HS-5 (cell line): ENCODE results near the gene TTYH2.

Source experiments
- DNase-seq: peaks from one replicate; pipeline ENCODE4 v3.0.0-alpha.2; 2012; ENCODE audit warnings: low read depth

TTYH2 gene

GRCh38 chr17:74215342-74215727 is 2.0 kb downstream of the TTYH2 start:
- DNase-seq: no peak

DNA sequence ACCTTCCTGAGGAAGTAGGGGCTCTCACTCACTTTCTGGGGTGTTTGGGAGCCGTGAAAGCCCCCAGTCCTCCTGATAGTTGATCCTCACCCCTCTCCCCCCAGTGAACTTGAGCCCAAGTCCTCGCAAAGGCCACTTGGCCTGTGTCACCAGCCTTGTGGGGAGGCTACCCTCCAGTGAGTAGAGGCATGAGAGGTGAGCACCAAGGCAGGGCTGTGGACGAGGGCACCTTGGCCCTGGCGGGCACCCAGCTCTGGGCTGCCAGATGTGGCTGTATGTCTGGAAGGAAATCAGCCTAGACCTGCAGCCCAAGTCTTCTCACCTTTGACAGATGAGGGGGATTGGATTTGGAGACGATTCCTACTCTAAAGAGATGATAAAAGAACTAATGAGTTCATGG is 3.1 kb downstream of the TTYH2 start:
- DNase-seq: no peak

DNA sequence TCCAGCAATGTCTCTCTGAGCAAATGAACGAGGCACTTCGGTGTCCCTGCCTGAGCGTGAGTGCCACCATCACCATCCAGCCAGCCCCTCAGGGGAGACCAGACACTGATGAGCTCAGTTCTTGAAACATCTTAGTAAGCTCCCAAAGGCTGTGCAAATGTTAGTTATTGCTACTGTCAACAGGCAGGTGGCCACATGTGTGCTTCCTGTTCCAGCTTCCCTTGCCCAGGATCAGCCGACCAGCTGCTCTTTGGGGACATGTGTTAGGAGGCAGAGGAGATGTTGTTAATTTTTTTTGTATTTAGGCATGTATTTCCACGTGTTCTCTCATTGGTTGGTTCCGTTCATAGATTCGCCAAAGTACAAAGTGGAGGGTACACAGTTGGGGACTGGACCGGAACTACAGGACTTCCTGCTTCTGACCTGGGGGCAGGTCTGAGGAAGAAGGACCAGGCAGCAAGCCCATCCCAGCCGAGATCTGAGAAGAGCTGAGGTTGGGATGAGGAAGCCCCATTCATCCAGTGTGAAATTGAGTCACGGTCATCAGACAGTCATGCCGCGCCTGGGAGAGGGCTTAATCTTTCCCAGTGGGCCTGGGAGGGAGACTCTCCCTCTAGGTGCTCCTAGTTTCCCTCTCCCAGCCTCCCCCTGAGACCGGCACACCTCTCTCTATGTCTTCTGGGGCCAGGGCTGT is 3.8 kb downstream of the TTYH2 start:
- DNase-seq: no peak

- DNase-seq: no peak
Observed at GRCh38 chr17:74217888-74218287, 4.5 kb downstream of the TTYH2 start.

DNA sequence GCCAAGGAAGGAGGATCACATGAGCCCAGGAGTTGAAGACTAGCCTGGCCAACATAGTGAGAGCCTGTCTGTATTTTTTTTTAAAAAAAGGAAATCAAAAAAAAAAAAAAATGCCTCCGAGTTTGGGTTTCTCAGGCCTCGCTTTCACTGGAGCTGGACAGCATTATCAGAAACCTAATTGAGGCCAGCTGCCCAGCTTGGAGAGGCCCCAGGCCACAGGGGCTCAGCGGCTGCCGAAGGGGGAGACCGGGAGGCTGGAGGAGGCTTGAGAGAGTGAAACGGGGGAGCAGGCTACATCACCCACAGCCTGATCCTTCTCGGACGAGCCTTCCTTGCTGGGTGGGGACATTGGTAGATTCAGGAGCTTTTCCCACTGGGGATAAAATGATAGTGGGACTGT is 5.1 kb downstream of the TTYH2 start:
- no peak for DNase-seq

DNA sequence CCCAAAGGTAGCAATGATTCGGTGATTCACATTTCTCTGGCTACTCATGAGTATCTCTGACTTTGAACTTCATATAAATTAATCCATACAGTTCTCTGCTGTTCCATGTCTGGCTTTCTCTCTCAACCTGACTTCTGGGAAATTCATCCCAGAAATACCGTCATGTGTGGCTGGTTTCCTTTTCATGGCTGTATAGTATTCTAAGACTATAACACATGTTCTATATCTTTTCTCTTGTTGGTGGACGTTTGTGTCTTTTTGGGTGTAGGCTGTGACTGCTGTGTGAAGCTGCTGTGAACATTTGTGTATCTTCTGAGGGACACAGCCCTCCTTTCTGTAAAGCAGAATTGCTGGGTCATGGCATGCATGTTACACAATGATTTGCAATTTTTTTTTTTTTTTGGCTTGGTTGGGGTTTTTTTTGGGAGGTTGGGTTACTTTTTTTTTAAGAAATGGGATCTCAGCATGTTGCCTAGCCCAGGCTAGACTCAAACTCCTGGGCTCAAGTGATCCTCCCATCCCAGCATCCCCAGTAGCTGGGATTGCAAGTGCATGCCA is 6.3 kb downstream of the TTYH2 start:
- no peak for DNase-seq

- no peak for DNase-seq
Observed at GRCh38 chr17:74220219-74220618, 6.8 kb downstream of the TTYH2 start.

- no peak for DNase-seq
Observed at GRCh38 chr17:74220946-74221818, 7.8 kb downstream of the TTYH2 start.

- no peak for DNase-seq
Observed at GRCh38 chr17:74222399-74222798, 9.0 kb downstream of the TTYH2 start.

- no peak for DNase-seq
Observed at GRCh38 chr17:74223901-74224300, 10.5 kb downstream of the TTYH2 start.

- DNase-seq: no peak
Observed at GRCh38 chr17:74224959-74225725, 11.8 kb downstream of the TTYH2 start.

GRCh38 chr17:74226252-74226651 is 12.9 kb downstream of the TTYH2 start:
- no peak for DNase-seq

DNA sequence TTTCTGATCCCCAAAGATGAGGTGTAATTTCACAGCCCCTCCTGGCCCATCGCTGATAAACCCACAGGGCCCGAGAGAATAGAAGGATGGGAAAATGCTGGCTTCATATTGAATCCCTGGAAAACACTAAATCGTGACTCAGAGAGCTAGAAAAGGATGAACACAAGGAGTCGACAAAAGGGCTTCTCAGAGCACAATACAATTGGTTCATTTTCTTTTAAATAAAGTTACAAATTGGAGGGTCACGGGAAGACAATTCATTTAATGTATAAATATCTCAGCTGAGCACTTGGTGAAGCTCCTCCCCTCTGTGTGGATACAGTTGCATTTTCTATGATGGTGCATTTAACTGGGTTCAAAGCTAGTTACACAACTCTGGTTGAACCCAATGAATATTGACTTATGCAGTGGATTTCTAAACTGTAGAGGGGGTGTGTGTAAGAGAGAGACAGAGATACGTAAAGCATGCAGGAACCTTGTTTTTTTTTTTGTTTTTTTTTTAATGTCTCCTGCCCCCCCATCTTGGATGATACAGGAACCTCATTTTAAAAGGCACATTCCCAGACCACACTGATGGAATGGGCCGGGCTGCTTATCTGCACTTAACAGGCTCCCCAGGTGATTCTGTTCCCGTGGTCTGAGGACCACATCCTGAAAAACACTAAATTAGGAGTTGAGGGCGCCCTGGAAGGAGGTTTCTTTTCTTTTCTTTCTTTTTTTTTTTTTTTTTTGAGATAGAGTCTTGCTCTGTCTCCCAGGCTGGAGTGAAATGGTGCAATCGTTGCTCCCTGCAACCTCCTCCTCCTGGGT is 14.1 kb downstream of the TTYH2 start:
- DNase-seq: no peak

GRCh38 chr17:74228306-74228978 is 15.1 kb downstream of the TTYH2 start:
- DNase-seq: no peak

- no peak for DNase-seq
Observed at GRCh38 chr17:74230896-74231295, 17.5 kb downstream of the TTYH2 start.

DNA sequence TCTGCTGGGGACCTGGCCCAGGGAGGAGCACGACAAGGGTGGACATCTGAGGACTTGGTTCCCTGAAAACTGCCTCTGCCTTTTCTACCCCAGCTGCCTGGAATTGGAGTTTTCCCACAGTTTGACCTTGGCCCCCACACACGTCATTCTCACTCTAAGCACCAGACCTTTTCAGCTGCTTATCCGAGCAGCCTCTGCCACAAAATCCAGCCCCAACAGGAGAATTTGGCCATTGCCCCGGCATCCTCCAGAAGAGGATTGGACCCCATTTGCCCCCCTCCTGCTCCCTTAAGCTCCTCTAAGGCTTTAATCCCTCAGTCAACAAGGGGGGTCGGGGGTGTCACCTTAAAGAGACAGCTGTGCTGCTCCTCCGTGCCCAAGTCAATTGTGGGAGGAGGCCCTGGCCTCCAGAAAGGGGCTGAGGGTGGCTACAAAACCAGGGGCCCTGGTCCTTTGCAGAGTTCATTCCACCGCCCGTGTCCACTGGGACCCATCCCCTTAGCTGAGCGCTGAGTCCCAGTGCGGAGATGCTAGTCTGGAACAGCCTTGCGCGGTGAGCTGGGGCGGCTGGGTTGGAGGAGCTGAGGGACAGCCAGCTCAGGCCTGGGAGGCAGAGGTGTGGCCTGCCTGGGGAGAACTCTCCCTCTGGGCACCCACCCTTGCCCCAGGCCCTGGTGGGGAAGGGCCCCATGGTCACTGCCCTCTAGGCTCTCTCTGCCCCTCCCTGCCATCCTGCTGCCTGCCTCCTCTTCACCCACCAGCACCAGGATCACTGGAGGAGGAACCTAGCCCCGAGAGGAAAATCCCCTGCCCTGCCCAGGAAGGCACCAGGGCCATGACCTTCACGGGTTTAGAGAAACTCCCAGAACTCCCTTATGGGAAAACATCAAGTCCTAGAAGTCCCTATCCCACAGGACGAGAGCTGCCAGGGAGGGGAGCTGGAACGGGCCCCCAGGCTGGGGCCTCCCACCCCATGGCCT is 18.8 kb downstream of the TTYH2 start:
- no peak for DNase-seq

GRCh38 chr17:74233937-74234336 is 20.6 kb downstream of the TTYH2 start:
- no peak for DNase-seq

- DNase-seq: no peak
Observed at GRCh38 chr17:74234486-74234885, 21.1 kb downstream of the TTYH2 start.

DNA sequence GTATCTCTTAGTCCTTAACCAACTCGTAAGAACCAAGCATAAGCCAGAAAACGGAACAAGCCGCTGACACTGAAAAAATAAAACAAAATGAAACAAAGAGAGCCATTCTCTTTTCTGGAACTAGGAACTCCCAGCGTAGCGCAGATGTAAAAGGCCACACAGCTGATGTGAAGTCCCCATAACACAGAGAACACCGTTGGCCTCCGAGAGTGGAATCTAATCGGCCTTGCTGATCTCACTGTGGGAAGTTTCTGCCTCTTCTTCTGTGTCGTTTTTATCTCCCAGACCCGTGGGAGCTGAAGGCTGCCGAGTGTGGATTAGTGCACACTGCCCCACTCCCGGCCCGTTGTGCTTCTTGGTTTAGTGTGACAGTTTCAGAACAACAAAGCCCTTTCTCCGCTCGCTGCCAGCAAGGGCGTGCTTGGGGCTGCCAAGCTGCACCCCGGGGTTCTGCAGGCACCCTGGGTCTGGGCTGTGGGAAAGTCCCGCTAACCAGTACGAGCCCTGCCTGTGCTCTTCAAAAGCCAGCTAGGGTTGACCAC is 21.7 kb downstream of the TTYH2 start:
- no peak for DNase-seq
